HG02759 (cell line): ENCODE data around the gene PMIS2.

Experiments
- ATAC-seq: cut with Tn5 transposase; IDR thresholded peaks from one replicate; pipeline ENCODE4 v1.9.1; 2021; ENCODE audit warnings: mild to moderate bottlenecking, moderate library complexity; ENCODE audit not compliant: unreplicated experiment

Gene PMIS2

DNA sequence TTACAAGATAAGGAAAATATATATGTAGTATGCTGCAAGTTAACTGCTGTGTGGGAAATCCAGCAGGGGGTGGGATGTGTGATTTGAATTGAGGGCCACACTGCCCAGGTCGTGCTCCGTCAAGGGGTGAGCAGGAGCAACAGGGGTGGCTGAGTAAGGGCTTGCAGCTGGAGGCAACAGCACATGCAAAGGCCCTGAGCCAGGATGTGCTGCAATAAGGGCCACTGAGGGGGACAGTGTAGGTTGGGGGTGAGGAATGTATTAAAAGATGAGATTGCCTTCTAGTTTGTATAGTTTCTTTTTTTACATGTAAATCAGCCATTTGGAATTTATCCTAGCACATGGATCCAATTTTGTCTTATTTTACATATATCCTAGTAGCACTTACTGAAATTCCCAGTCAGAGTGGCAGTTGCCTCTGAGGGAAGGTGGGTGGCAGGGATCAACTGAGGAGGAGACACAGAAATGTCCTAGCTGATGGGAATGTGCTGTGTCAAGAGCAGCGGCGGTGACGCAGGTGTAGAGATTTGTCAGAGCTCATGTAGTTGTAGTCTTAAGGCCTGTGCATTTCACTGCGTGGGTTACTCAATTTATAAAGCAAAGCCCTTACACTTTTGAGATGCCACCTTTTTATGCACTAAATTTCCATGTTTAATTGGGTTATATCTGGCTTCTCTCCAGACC, 37.5 kb downstream of the PMIS2 start:
- ATAC-seq: no peak

DNA sequence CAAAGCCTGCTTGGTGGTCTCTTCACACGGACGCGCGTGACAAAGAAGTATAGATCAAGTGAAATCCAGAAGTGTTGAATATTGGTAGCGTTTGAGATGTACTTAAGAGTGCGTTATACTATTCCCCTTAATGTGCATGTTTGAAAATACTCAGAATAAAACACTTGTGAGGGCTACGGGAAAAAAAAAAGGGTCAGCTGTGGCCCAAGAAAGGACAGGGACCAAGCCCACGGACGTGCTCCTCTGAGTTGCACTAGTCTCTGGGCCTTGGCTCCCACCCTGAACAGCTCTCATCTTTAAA, 42.2 kb downstream of the PMIS2 start:
- no peak for ATAC-seq

DNA sequence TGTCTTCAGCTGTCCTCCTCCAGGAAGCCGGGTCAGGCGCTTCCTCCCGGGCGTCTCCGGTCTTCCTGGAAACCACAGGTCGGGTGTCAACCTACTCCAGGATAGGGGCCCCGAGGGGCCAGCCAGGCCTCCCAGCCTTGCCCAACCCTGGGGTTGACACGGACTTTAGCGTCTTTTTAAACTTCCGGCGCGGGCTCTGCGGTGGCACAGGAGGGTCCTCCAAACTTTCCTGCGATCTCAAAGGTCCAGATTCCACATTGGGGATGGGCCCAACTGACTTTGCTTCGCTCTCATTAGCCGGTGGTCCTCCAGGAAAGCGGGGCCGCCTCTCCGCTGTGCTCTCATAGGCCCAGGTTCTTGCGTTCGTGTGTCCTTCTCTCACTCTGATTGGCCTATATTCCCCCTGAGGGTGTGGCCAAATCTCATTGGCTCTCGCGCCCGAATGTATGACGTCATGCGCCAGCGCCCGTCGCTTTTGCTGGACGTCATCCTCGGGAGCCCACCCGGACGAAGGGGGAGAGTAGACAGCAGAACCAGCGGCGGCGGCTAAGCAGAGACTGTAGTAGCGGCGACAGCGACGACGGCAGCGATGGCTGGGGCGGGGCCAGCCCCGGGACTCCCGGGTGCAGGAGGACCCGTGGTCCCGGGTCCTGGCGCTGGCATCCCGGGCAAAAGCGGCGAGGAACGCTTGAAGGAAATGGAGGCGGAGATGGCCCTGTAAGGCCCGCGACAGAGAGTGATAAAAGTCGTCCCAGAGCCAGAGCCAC, 42.8 kb downstream of the PMIS2 start, which contains the start of gene RBM42:
Gene RBM42, plus strand, starts transcription at position 472 of the 767 bp plus-strand sequence. Its CDS starts 118 bp downstream, at position 590.
- peak; percentile 96 for ATAC-seq

DNA sequence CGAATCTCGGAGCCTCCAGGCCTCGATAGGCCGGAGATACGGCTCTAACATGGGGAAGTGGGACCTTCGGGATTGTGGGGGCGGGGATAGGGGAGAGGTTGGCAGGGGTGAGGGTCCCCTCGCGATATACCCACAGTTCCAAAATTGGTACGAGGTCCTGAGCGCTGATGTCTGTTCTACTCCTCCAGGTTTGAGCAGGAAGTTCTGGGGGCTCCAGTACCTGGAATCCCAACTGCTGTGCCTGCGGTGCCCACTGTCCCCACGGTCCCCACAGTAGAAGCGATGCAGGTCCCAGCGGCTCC, 43.3 kb downstream of the PMIS2 start:
- ATAC-seq: peak; percentile 15

DNA sequence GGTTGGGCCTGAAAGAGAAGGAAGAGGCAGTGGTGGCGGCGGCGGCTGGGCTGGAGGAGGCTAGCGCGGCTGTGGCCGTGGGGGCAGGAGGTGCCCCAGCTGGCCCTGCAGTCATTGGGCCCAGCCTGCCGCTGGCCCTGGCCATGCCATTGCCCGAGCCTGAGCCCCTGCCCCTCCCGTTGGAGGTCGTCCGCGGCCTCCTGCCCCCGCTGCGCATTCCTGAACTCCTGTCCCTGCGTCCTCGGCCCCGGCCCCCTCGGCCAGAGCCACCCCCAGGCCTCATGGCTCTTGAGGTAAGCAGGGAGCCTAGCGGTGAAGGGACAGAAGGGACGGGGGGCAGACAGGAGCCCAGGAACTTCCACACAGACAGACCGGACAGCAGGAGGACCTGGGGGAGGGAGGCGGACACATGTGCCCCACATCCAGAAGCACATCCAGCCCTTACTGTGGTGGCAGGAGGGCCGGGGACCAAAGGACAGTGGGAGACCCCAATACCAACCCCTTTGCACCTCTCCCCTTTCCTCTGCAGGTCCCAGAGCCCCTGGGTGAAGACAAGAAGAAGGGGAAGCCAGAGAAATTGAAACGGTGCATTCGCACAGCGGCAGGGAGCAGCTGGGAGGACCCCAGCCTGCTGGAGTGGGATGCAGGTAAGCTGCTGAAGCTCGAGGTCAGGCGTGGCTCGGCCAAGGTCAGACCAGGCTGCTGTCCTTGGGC, 47.9 kb downstream of the PMIS2 start:
- ATAC-seq: no peak

DNA sequence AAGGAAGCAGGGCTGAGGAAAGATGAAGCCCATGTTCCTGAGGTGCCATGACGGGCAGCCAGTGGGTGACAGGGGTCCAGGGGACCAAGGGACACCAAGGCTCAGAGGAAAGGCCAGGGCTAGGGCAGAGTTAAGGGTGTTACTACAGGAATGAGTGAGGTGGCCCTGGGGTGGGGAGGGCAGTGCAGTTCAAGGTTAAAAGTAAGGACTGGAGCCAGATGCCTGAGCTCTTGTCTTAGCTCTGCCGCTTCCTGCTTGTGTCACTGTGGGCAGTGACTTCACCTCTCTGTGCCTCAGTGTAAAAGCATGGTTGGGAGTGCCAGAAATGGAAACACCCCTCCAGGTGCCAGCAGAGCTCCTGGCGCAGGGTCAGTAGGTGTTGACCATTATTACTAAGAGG, 50.7 kb downstream of the PMIS2 start:
- ATAC-seq: no peak
